ENCODE measurements around the gene HS3ST6. TPM values are rescaled to one million over a fixed set of nuclear protein-coding genes. Genes with fewer than 3 reads are reported as not detected.
A peak's percentile ranks its signal among the peaks of the same experiment; 100 is the strongest.

HS3ST6 gene
- total and polyA plus RNA-seq, 2 of the 13 experiments (the other 11 are each of a cell fraction or from before 2014, with no cell fraction given): not detected

DNA sequence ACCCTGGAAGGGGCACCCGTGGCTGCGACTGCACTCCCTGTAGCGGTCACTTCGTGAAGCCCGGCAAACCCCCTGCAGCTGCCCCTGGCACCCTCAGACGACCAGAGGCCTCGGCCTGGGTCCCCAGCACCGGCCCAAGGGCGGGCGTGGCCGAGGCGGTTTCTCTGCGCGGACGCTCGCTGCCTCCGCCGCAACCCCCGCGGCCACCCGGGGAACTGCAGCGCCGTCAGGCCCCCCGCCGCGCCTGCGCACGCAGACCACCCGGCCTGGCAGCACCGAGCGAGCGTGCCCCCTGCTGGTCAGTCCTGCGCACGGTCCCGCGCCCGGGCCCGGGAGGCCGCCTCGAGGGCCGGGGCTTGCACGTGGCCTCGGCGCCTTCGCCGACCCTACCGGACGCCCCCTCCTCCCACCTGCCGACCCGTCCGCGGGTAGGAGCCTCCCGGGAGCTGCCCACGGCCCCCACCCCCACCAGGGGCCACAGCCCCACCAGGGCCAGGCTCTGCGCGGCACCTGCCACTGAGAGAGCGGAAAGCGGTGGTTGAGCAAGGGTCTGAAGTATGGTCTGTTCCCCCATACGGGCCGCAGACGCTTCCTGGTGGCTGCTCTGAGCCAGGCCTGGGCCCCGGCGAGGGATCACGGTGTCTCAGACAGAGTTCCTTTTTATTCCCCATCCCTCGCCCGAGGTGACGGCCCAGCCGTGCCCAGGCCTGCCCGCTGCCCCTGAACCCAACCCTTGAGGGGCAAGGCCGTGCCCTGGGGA is 11.5 kb upstream of the HS3ST6 start (continued):
- peak; percentile 74 for TF ChIP-seq YY1 (IDR thresholded peaks at IDR 0.05; ENCODE audit: insufficient read depth, insufficient replicate concordance, low read depth, low read length)
- TF ChIP-seq RORA (CRISPR knock-in tag; IDR thresholded peaks at IDR 0.05): no peak
- no peak for TF ChIP-seq ATAD3A (CRISPR knock-in tag; IDR thresholded peaks at IDR 0.05)
- no peak for TF ChIP-seq FOXA1 (IDR thresholded peaks at IDR 0.05)
- TF ChIP-seq FOXA1 (CRISPR knock-in tag; IDR thresholded peaks at IDR 0.05): no peak
- TF ChIP-seq ZNF296 (CRISPR knock-in tag; conservative IDR thresholded peaks at IDR 0.05): no peak
- peak; percentile 88; the same call in 1 of the 2 replicates for TF ChIP-seq NFKB2 (CRISPR knock-in tag; IDR thresholded peaks at IDR 0.05; ENCODE audit: borderline replicate concordance)
- TF ChIP-seq ZBTB20 (CRISPR knock-in tag; IDR thresholded peaks at IDR 0.05; ENCODE audit: borderline replicate concordance, low read depth): no peak
- no peak for TF ChIP-seq ZNF501 (CRISPR knock-in tag; IDR thresholded peaks at IDR 0.05)
- peak; percentile 84; the same call in 1 of the 2 replicates for TF ChIP-seq AHR (CRISPR knock-in tag; IDR thresholded peaks at IDR 0.05)
- TF ChIP-seq ZBTB3 (CRISPR knock-in tag; IDR thresholded peaks at IDR 0.05; ENCODE audit: borderline replicate concordance, low read depth): peak; percentile 70; the same call in 1 of the 2 replicates
- TF ChIP-seq TOE1 (CRISPR knock-in tag; IDR thresholded peaks at IDR 0.05): no peak
- no peak for TF ChIP-seq KMT2B (CRISPR knock-in tag; IDR thresholded peaks at IDR 0.05)
- TF ChIP-seq FOXM1 (CRISPR knock-in tag; IDR thresholded peaks at IDR 0.05): peak; percentile 57; the same call in 1 of the 2 replicates
- peak; percentile 90 for TF ChIP-seq STAG1 (CRISPR knock-in tag; IDR thresholded peaks at IDR 0.05)
- TF ChIP-seq, protein P1, sequence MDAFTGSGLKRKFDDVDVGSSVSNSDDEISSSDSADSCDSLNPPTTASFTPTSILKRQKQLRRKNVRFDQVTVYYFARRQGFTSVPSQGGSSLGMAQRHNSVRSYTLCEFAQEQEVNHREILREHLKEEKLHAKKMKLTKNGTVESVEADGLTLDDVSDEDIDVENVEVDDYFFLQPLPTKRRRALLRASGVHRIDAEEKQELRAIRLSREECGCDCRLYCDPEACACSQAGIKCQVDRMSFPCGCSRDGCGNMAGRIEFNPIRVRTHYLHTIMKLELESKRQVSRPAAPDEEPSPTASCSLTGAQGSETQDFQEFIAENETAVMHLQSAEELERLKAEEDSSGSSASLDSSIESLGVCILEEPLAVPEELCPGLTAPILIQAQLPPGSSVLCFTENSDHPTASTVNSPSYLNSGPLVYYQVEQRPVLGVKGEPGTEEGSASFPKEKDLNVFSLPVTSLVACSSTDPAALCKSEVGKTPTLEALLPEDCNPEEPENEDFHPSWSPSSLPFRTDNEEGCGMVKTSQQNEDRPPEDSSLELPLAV (CRISPR knock-in tag; conservative IDR thresholded peaks at IDR 0.05; ENCODE audit: low read depth): no peak
- TF ChIP-seq SALL2 (CRISPR knock-in tag; IDR thresholded peaks at IDR 0.05): peak; percentile 76
- TF ChIP-seq ZSCAN9 (CRISPR knock-in tag; IDR thresholded peaks at IDR 0.05; ENCODE audit: borderline replicate concordance): no peak
- TF ChIP-seq, protein P2, sequence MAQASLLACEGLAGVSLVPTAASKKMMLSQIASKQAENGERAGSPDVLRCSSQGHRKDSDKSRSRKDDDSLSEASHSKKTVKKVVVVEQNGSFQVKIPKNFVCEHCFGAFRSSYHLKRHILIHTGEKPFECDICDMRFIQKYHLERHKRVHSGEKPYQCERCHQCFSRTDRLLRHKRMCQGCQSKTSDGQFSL (CRISPR knock-in tag; IDR thresholded peaks at IDR 0.05): peak; percentile 38; the same call in 1 of the 2 replicates
- TF ChIP-seq CAMTA2 (CRISPR knock-in tag; IDR thresholded peaks at IDR 0.05; ENCODE audit: borderline replicate concordance): no peak
- TF ChIP-seq SRF (IDR thresholded peaks at IDR 0.05; ENCODE audit: low read depth, low read length): no peak
- TF ChIP-seq EED (CRISPR knock-in tag; IDR thresholded peaks at IDR 0.05): peak; percentile 93
- TF ChIP-seq ZNF879 (CRISPR knock-in tag; IDR thresholded peaks at IDR 0.05): no peak
- no peak for TF ChIP-seq TCF12 (IDR thresholded peaks at IDR 0.05)
- no peak for TF ChIP-seq TCF12 (CRISPR knock-in tag; IDR thresholded peaks at IDR 0.05)
- no peak; the same call in 1 of the 2 replicates for TF ChIP-seq ZNF205 (CRISPR knock-in tag; IDR thresholded peaks at IDR 0.05)
- peak; percentile 54; the same call in 1 of the 2 replicates for TF ChIP-seq ZNF768 (CRISPR knock-in tag; IDR thresholded peaks at IDR 0.05)
- TF ChIP-seq HNRNPUL1 (IDR thresholded peaks at IDR 0.05; ENCODE audit: low read depth, low read length): no peak
- TF ChIP-seq CHD4 (IDR thresholded peaks at IDR 0.05; ENCODE audit: borderline replicate concordance, low read length): no peak
- TF ChIP-seq ZFY (CRISPR knock-in tag; IDR thresholded peaks at IDR 0.05): peak; percentile 85
- TF ChIP-seq ZNF605 (CRISPR knock-in tag; IDR thresholded peaks at IDR 0.05): no peak
- TF ChIP-seq ZNF292 (CRISPR knock-in tag; IDR thresholded peaks at IDR 0.05; ENCODE audit: borderline replicate concordance, low read depth): no peak
- no peak for TF ChIP-seq ZNF143 (CRISPR knock-in tag; IDR thresholded peaks at IDR 0.05)
